ENCODE results near the gene CDC37L1. TPM values are rescaled to one million over a fixed set of nuclear protein-coding genes. Genes with fewer than 3 reads are reported as not detected.
"Not testable (repeated sequence)": the region's sequence is repeated elsewhere in the genome, so short reads cannot be mapped to it uniquely, and the experiment has no call there.

CDC37L1 gene
- total RNA-seq, 3 donors from 2014 or later = 36.4 to 53.4 (median 42.7) TPM

DNA sequence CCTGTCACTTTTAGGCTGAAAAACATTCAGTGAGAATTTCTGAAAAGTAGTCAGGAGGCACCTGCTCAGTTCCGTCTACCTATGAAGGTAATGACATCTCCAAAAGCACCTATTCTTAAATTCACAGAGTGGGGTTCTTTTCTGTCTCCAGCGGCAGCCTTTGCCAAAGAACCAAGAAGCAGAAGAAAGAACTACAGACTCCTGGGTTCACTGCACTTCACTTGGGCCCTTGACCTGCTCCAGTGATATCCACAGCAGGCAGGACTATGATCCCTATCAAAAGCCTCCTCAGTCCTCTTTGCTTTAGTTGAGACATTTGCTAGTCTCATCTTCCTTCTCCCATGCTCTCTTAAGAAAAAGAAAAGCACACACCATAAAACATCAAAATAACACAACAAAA is 37.0 kb upstream of the CDC37L1 start:
- no peaks in the 10 kb centered on the region for H3K36me3 ChIP-seq
- intact Hi-C loops (cut with DNase I; ENCODE audit: low total_unique reads) = no loop called here
- no peaks in the 10 kb centered on the region for H3K27me3 ChIP-seq
- H3K27ac ChIP-seq = no peak overlapping the region
- no peak overlapping the region for H3K4me3 ChIP-seq
- no peak for DNase-seq (ENCODE audit: low spot score in 2 of 2)
- TF ChIP-seq, protein P1, sequence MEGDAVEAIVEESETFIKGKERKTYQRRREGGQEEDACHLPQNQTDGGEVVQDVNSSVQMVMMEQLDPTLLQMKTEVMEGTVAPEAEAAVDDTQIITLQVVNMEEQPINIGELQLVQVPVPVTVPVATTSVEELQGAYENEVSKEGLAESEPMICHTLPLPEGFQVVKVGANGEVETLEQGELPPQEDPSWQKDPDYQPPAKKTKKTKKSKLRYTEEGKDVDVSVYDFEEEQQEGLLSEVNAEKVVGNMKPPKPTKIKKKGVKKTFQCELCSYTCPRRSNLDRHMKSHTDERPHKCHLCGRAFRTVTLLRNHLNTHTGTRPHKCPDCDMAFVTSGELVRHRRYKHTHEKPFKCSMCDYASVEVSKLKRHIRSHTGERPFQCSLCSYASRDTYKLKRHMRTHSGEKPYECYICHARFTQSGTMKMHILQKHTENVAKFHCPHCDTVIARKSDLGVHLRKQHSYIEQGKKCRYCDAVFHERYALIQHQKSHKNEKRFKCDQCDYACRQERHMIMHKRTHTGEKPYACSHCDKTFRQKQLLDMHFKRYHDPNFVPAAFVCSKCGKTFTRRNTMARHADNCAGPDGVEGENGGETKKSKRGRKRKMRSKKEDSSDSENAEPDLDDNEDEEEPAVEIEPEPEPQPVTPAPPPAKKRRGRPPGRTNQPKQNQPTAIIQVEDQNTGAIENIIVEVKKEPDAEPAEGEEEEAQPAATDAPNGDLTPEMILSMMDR (IDR thresholded peaks at IDR 0.05) = no peak
- no peak for TF ChIP-seq POLR2AphosphoS5 (IDR thresholded peaks at IDR 0.05)
- TF ChIP-seq POLR2A (IDR thresholded peaks at IDR 0.05) = no peak
- H3K9me3 ChIP-seq = no peaks in the 10 kb centered on the region
- no peaks in the 10 kb centered on the region for H3K4me1 ChIP-seq

DNA sequence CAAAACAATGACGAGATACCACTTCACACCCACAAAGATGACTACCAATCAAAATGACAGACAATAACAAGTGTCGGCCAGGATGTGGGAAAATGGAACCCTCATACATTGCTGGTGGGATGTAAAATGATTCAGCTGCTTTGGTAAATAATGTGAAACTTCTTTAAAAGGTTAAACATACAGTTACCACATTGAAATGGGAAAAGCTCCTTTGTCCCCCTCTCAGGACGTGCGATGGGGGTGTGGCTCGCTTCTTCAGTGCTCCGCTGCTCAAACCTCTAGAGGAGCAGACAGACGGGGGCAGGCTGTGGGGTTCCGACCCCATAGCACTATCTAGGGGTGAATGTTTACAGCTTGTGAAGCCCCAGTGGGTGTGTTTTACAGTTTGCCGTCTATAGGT is 25.3 kb upstream of the CDC37L1 start:
- Histone ChIP-seq H3K36me3 (no peaks in the 10 kb centered on the region), H3K4me1 (no peaks in the 10 kb centered on the region), H3K27me3 (no peaks in the 10 kb centered on the region), H3K27ac (no peak overlapping the region), H3K4me3 (no peak overlapping the region), H3K9me3 (no peaks in the 10 kb centered on the region)
- no peak for DNase-seq (ENCODE audit: low spot score in 2 of 2)
- no peak for TF ChIP-seq POLR2A (IDR thresholded peaks at IDR 0.05)
- intact Hi-C loops (cut with DNase I; ENCODE audit: low total_unique reads) = no loop called here

DNA sequence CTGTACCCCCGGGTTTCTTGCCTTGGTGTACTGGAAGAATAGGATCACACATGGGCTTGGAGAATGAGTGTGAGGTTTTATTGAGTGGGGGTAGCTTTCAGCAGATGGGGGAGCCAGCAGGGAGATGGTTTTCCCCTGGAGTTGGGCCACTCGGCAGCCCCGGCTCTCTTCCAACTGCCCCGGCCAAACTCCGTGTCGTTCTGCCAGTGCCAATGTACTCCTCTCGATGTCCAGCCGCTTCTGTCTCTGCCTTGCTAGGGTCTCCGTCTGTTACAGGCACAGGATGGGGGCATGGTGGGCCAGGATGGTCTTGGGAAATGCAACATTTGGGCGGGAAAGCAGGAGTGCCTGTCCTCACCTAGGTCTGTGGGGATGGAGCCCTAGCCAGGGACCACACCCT is 24.8 kb upstream of the CDC37L1 start:
- TF ChIP-seq, protein P1 (IDR thresholded peaks at IDR 0.05) = no peak
- no peak for TF ChIP-seq POLR2AphosphoS5 (IDR thresholded peaks at IDR 0.05)
- no peak overlapping the region for H3K4me3 ChIP-seq
- no peaks in the 10 kb centered on the region for H3K4me1 ChIP-seq
- intact Hi-C loops (cut with DNase I; ENCODE audit: low total_unique reads) = no loop called here
- no peaks in the 10 kb centered on the region for H3K27me3 ChIP-seq
- H3K27ac ChIP-seq = no peak overlapping the region
- H3K9me3 ChIP-seq = no peaks in the 10 kb centered on the region
- no peaks in the 10 kb centered on the region for H3K36me3 ChIP-seq
- no peak for DNase-seq (ENCODE audit: low spot score in 2 of 2)

DNA sequence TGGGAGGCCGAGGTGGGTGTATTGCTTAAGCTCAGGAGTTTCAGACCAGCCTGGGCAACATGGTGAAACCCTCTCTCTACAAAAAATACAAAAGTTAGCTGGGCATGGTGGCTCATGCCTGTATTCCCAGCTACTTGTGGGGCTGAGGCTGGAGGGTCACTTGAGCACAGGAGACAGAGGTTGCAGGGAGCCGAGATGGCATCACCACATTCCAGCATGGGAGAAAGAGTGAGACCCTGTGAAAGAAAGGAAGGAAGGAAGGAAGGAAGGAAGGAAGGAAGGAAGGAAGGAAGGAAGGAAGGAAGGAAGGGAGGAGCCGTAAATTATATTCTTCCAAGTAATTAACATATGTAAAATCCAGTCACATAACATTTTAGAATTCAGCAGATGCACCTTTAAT is 23.2 kb upstream of the CDC37L1 start:
- H3K9me3 ChIP-seq; DNase-seq (ENCODE audit: low spot score in 2 of 2); H3K36me3 ChIP-seq; H3K27me3 ChIP-seq; H3K4me3 ChIP-seq; intact Hi-C loops (cut with DNase I; ENCODE audit: low total_unique reads); H3K27ac ChIP-seq; H3K4me1 ChIP-seq: not testable (repeated sequence)

DNA sequence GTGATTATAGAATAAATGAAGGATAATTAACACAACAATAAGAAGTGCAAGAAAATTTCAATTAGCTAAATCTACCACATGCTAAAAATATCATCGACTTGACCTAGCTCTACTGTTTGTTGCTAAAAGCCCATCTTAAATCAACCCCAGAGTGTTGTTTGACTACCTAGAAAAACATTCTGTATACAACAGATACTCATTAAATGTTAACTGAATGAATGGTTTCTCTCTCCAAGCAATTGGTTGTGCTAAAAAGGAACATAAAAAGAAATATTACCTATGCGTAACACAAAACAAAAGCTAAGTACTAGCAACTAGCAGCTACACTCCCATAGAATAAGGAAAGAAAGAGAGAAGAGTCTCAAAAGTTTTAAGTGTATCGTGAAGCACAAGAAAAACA is 22.7 kb upstream of the CDC37L1 start:
- Histone ChIP-seq H3K4me1 (peaks cover 0 to 5% of the 10 kb centered on the region in 2 donors), H3K27me3 (no peaks in the 10 kb centered on the region), H3K4me3 (no peak overlapping the region), H3K27ac (no peak overlapping the region), H3K9me3 (no peaks in the 10 kb centered on the region), H3K36me3 (no peaks in the 10 kb centered on the region)
- intact Hi-C loops (cut with DNase I; ENCODE audit: low total_unique reads) = no loop called here
- TF ChIP-seq POLR2A (IDR thresholded peaks at IDR 0.05) (no peak), POLR2AphosphoS5 (IDR thresholded peaks at IDR 0.05) (no peak)
- TF ChIP-seq, protein P1 (IDR thresholded peaks at IDR 0.05) = no peak
- no peak for DNase-seq (ENCODE audit: low spot score in 2 of 2)

DNA sequence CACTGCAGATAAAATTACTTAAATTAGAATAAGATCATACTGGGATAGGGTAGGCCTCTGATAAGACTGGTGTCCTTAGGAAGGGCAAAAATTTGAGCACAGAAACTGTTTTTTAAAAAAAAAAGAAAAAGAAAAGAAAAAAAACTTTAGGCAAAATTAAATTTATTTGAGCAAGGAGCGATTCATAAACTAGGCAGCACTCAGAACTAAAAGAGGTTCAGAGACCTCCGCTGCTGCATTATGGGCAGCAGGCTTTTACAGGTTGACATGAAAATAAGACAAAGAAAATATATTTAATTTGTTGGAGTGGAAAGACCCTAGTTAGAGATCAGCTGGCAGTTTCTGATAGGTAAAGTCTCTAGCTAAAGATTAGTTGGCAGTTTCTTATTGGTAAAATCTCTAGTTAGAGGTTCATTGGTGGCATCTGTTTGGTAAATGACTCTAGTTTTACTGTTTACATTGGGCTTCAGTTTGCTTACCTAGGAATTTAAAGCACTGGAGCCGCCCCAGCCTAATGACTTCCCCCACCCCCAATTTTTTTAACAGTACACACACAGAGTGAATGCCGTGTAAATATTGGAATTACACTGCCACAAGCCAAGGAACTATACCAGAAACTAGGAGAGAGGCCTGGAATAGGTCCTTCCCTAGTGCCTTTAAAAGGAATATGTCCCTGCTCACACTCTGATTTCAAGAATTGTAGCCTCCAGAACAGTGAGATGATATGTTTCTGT is 21.8 kb upstream of the CDC37L1 start:
- Histone ChIP-seq H3K4me1 (peaks cover 0 to 7% of the 10 kb centered on the region in 2 donors), H3K27me3 (no peaks in the 10 kb centered on the region), H3K27ac (no peak overlapping the region), H3K36me3 (no peaks in the 10 kb centered on the region), H3K9me3 (no peaks in the 10 kb centered on the region), H3K4me3 (no peak overlapping the region)
- intact Hi-C loops (cut with DNase I; ENCODE audit: low total_unique reads) = no loop called here
- TF ChIP-seq POLR2A (IDR thresholded peaks at IDR 0.05) (no peak), POLR2AphosphoS5 (IDR thresholded peaks at IDR 0.05) (no peak)
- TF ChIP-seq, protein P1 (IDR thresholded peaks at IDR 0.05) = no peak
- DNase-seq (ENCODE audit: low spot score in 2 of 2) = no peak

DNA sequence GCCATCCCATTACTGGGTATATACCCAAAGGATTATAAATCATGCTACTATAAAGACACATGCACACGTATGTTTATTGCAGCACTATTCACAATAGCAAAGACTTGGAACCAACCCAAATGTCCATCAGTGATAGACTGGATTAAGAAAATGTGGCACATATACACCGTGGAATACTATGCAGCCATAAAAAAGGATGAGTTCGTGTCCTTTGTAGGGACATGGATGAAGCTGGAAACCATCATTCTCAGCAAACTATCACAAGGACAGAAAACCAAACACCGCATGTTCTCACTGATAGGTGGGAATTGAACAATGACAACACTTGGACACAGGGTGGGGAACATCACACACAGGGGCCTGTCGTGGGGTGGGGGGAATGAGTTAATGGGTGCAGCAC is 18.7 kb upstream of the CDC37L1 start:
- DNase-seq (ENCODE audit: low spot score in 2 of 2); H3K27ac ChIP-seq; H3K9me3 ChIP-seq; intact Hi-C loops (cut with DNase I; ENCODE audit: low total_unique reads); H3K4me3 ChIP-seq; H3K36me3 ChIP-seq; H3K27me3 ChIP-seq: not testable (repeated sequence)
- H3K4me1 ChIP-seq = peaks cover 0 to 11% of the 10 kb centered on the region in 2 donors
